NT2/D1 (cell line): ENCODE results near the gene ZNF648.
"Not testable (repeated sequence)": the region's sequence is repeated elsewhere in the genome, so short reads cannot be mapped to it uniquely, and the experiment has no call there.

ENCODE experiments used
- DNase-seq: peaks from one replicate; pipeline ENCODE4 v3.0.0-alpha.2; 2011; ENCODE audit warnings: low read depth, low spot score
- H3K27me3 ChIP-seq: 2 replicates; pipeline ENCODE4 v1.6.0; 2011; ENCODE audit warnings: mild to moderate bottlenecking; ENCODE audit not compliant: insufficient read length, insufficient read depth
- H3K36me3 ChIP-seq: 2 replicates; pipeline ENCODE4 v1.6.1; 2011; ENCODE audit warnings: mild to moderate bottlenecking, low read length, mixed read lengths; ENCODE audit not compliant: insufficient read depth, insufficient read length
- H3K4me1 ChIP-seq: 2 replicates; pipeline ENCODE4 v1.5.1; 2011; ENCODE audit not compliant: insufficient read depth, insufficient read length
- H3K4me3 ChIP-seq: 2 replicates; pipeline ENCODE4 v1.5.1; 2011; ENCODE audit warnings: low read depth; ENCODE audit not compliant: insufficient read length
- H3K9ac ChIP-seq: 2 replicates; pipeline ENCODE4 v1.6.0; 2011; ENCODE audit warnings: low read depth; ENCODE audit not compliant: insufficient read length
- H3K9me3 ChIP-seq: 2 replicates; pipeline ENCODE4 v1.5.1; 2011; ENCODE audit warnings: mild to moderate bottlenecking, low read length; ENCODE audit not compliant: insufficient read depth
- SUZ12 ChIP-seq: IDR thresholded peaks from 2 replicates; pipeline ENCODE4 v1.6.1; 2011; ENCODE audit not compliant: insufficient read length, insufficient read depth; ENCODE audit errors: extremely low read depth
- YY1 ChIP-seq: IDR thresholded peaks from 2 replicates; pipeline ENCODE4 v1.6.1; 2011; ENCODE audit not compliant: insufficient read length, insufficient read depth
- ZNF274 ChIP-seq: IDR thresholded peaks from 2 replicates; pipeline ENCODE4 v1.6.1; 2011; ENCODE audit warnings: mild to moderate bottlenecking, low read depth, low read length

ZNF648 gene

GRCh38 chr1:182041615-182042014 is 19.9 kb downstream of the ZNF648 start:
- Histone ChIP-seq H3K9ac (no peak overlapping the region), H3K4me1 (no peaks in the 10 kb centered on the region), H3K4me3 (no peak overlapping the region), H3K27me3 (no peaks in the 10 kb centered on the region), H3K9me3 (peaks cover 46% of the 10 kb centered on the region), H3K36me3 (no peaks in the 10 kb centered on the region)
- no peak for DNase-seq
- TF ChIP-seq SUZ12 (no peak), YY1 (no peak), ZNF274 (no peak)

- H3K4me1 ChIP-seq = no peaks in the 10 kb centered on the region
- no peak overlapping the region for H3K9ac ChIP-seq
- H3K27me3 ChIP-seq = no peaks in the 10 kb centered on the region
- no peak for TF ChIP-seq SUZ12
- no peak for TF ChIP-seq YY1
- TF ChIP-seq ZNF274 = no peak
- no peak overlapping the region for H3K4me3 ChIP-seq
- no peak for DNase-seq
- H3K9me3 ChIP-seq = peaks cover 41% of the 10 kb centered on the region
- no peaks in the 10 kb centered on the region for H3K36me3 ChIP-seq
These were observed 23.3 kb downstream of the ZNF648 start for GRCh38 chr1:182038220-182038619.

GRCh38 chr1:182035097-182035770 is 26.3 kb downstream of the ZNF648 start:
- Histone ChIP-seq H3K9me3 (peaks cover 41% of the 10 kb centered on the region), H3K9ac (no peak overlapping the region), H3K4me1 (no peaks in the 10 kb centered on the region), H3K27me3 (peaks cover 3% of the 10 kb centered on the region), H3K4me3 (no peak overlapping the region), H3K36me3 (no peaks in the 10 kb centered on the region)
- TF ChIP-seq SUZ12 (no peak), YY1 (no peak), ZNF274 (no peak)
- peak; percentile 57 for DNase-seq

- H3K4me1 ChIP-seq = no peaks in the 10 kb centered on the region
- H3K9ac ChIP-seq = no peak overlapping the region
- DNase-seq = no peak
- no peak overlapping the region for H3K4me3 ChIP-seq
- TF ChIP-seq YY1 (no peak), ZNF274 (no peak), SUZ12 (no peak)
- H3K27me3 ChIP-seq = peaks cover 3% of the 10 kb centered on the region
- H3K36me3 ChIP-seq = no peaks in the 10 kb centered on the region
- peaks cover 20% of the 10 kb centered on the region for H3K9me3 ChIP-seq
These were observed 29.3 kb downstream of the ZNF648 start for GRCh38 chr1:182032251-182032650.

DNA sequence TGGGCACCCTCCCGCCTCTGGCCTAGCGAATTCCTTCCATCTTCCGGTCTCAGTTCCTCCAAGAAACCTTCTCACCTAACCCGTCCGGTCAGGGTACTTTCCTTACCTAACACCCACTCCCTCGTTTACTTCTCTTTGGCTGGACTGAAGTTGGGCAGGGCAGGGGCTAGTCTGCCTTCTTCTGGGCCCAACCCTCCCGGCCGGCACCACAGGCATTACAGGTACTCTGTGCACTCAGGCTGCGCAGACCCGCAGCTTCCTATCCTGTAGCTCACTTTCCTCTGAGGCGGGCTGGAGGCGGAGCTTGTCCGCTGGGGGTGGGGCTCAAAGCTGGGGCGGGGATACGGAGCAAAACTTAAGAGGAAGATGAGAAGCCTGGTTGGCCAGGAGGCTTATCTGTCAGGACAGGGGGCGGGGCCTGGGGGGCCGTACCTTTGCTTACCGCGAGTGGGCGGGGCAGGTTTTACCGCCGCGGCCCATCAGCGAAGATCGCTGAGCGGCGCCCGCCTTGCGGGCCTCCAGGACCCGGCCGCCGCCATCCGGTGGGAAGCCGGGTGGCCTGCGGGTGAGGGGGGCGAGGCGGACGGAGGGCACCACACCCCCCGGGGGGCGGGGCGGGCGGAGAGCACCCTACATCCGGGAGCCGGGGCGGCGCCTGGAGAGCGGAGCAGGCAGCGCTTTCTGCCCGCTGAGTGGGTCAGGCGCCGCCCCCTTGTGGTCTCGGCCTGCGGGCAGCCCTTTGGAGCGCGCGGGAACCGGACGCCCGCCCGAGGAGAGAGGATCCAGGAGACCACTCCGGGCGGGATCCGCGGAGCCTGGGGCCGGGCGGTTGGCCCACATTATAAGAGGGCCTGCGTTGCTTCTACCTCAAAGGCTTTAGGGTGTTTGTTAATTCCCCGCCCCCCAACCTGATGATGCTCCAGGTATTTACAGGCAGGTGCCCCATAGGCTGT is 31.9 kb downstream of the ZNF648 start:
- TF ChIP-seq ZNF274 = no peak
- no peak for TF ChIP-seq SUZ12
- no peak for TF ChIP-seq YY1
- peak; percentile 99 for DNase-seq
- H3K4me1 ChIP-seq = no peaks in the 10 kb centered on the region
- peaks cover 3% of the 10 kb centered on the region for H3K27me3 ChIP-seq
- peak overlapping the region; percentile 72 for H3K4me3 ChIP-seq
- peaks cover 7% of the 10 kb centered on the region for H3K36me3 ChIP-seq
- H3K9me3 ChIP-seq = no peaks in the 10 kb centered on the region
- H3K9ac ChIP-seq = peak overlapping the region; percentile 88

DNA sequence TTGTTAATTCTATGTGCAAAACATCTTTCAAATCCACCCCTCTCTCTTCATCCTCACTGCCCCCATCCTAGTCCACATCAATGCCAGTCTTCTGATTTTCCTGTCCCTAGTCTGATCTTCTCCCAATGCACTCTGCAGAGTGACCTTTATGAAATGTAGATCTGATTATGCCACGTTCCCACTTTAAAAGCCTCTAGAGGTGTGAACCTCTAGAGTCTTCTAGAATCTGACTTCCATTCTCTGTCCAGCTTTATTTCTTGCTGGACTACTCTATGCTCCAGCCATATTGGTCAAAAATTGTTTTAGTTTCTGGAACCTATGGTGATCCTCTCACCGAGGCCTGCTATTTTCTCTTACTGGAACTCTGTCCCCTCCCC is 32.5 kb downstream of the ZNF648 start:
- Histone ChIP-seq H3K4me1 (no peaks in the 10 kb centered on the region), H3K9me3 (no peaks in the 10 kb centered on the region), H3K36me3 (peaks cover 7% of the 10 kb centered on the region), H3K27me3 (peaks cover 3% of the 10 kb centered on the region), H3K9ac (peak overlapping the region; percentile 88), H3K4me3 (peak overlapping the region; percentile 72)
- TF ChIP-seq YY1 (no peak), ZNF274 (no peak), SUZ12 (no peak)
- DNase-seq = no peak

DNA sequence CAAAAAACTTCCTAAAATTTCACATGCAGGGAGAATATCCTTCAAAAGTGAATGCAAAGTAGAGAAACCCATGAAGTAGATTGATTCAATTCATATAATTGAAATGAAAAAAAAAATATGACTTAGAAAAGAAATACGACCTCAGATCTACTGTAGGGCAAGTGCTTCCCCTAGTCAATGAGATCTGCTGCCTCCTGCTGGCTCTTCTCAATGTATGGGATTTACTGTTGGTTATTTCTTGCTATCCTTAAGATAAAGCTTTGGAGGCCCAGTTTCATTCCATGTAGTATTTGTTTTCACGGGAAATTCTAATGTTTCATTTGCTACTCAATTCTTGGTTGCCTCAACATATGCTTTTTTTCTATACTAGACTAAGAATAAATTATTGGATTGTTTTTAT is 46.2 kb downstream of the ZNF648 start:
- TF ChIP-seq ZNF274 = no peak
- no peak for TF ChIP-seq YY1
- no peak for TF ChIP-seq SUZ12

GRCh38 chr1:182010800-182011370 is 50.6 kb downstream of the ZNF648 start:
- H3K36me3 ChIP-seq, H3K4me1 ChIP-seq, H3K27me3 ChIP-seq, DNase-seq, H3K4me3 ChIP-seq, H3K9ac ChIP-seq: not testable (repeated sequence)
- H3K9me3 ChIP-seq = peaks cover 10% of the 10 kb centered on the region; the same call in 1 of the 2 replicates

More for the DNA sequence above, 46.2 kb downstream of the ZNF648 start:
- no peaks in the 10 kb centered on the region for H3K4me1 ChIP-seq
- no peaks in the 10 kb centered on the region for H3K27me3 ChIP-seq
- no peaks in the 10 kb centered on the region for H3K36me3 ChIP-seq
- H3K9ac ChIP-seq = no peak overlapping the region
- no peaks in the 10 kb centered on the region; the same call in 1 of the 2 replicates for H3K9me3 ChIP-seq
- DNase-seq = no peak
- H3K4me3 ChIP-seq = no peak overlapping the region

- DNase-seq, H3K27me3 ChIP-seq, H3K9ac ChIP-seq: not testable (repeated sequence)
These were observed 56.1 kb downstream of the ZNF648 start for GRCh38 chr1:182005398-182005797.

More at GRCh38 chr1:182005398-182005797, 56.1 kb downstream of the ZNF648 start:
- not testable (repeated sequence) for H3K36me3 ChIP-seq, H3K4me3 ChIP-seq, H3K4me1 ChIP-seq
- peaks cover 17% of the 10 kb centered on the region; the same call in 1 of the 2 replicates for H3K9me3 ChIP-seq
